Middle frontal gyrus (tissue), 1 donor: Measurements from ENCODE around the gene FKBP5.
"Not testable (repeated sequence)": the region's sequence is repeated elsewhere in the genome, so short reads cannot be mapped to it uniquely, and the experiment has no call there.

ENCODE experiments used
- DNase-seq: peaks from one replicate; pipeline ENCODE4 v3.0.0-alpha.2; 2015; ENCODE audit warnings: low spot score; ENCODE audit errors: extremely low spot score

Gene FKBP5

GRCh38 chr6:35691027-35691824, 2.5 kb upstream of the FKBP5 start:
- no peak for DNase-seq

DNA sequence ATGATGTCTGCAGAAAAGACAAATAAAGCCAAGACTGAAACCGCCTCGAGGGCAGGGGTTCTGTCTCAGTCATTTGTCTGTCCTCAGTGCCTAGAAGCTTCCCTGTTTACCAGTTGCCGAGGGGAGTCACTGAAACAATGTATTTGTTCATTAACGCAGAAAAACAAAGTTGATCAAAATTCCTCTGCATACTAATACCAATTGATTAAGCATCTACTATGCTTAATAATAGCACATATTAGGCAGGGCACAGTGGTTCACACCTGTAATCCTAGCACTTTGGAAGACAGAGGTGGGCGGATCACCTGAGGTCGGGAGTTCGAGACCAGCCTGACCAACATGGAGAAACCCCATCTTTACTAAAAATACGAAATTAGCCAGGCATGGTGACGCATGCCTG, 1.8 kb upstream of the FKBP5 start:
- no peak for DNase-seq

DNA sequence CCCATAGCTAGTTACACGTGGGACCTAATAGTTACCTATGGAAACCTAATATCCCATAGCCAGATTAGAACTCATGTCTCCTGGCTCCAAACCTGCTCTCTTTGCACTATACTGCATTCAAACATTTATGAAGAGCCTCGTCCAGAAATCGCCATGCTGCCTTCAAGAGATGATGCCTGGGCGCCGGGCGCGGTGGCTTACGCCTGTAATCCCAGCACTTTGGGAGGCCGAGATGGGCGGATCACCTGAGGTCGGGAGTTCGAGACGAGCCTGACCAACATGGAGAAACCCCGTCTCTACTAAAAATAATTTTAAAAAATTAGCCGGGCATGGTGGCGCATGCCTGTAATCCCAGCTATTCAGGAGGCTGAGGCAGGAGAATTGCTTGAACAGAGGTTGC, 1.3 kb upstream of the FKBP5 start:
- DNase-seq, result not testable (repeated sequence)

- DNase-seq, result no peak
These were observed 784 bp downstream of the FKBP5 start for GRCh38 chr6:35687658-35688604.

DNA sequence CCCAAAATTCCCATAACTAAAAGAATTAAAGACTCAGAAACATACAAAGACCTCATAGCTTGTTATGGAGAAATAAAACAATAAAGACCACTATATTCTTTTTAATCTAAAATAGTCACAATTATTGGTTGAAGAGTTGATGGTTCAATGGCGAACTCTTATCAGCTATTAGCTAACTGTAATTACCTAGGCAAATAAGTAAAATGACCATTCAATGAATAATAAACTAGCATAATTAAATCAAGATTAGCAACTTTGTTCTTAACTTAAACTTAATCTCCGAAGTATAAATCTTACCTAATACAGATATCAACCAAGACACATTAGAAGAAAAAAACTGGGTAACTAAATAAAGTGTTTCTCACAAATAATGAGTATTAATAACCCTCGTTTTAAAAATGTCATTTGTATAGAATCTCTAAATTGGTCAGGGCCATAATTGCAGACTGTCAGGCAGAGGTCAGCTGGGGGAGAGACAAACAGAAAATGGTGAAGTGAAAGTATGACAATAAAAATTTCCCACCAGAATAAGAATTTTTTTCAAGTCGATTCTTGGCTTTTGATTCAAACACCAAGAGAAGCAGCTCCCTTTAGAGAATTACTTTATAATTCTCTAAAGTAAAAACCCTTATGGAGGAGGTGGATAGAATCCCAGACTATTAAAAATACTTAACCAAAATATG, 1.7 kb downstream of the FKBP5 start:
- DNase-seq, result no peak

- DNase-seq, result no peak
These were observed 2.3 kb downstream of the FKBP5 start for GRCh38 chr6:35686436-35686835.

DNA sequence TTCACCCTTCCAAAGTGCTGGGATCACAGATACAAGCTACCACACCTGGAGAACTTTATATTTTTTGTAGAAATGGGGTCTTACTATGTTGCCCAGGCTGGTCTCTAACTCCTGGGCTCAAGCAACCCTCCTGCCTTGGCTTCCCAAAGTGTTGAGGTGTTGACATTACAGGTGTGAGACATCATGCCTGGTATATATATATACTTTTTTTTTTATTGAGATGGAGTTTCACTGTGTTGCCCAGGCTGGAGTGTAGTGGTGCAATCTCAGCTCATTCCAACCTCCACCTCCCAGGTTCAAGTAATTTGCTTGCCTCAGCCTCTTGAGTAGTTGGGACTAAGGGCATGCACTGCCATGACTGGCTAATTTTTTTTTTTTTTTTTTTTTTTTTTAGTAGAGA, 5.4 kb downstream of the FKBP5 start:
- DNase-seq, result no peak

DNA sequence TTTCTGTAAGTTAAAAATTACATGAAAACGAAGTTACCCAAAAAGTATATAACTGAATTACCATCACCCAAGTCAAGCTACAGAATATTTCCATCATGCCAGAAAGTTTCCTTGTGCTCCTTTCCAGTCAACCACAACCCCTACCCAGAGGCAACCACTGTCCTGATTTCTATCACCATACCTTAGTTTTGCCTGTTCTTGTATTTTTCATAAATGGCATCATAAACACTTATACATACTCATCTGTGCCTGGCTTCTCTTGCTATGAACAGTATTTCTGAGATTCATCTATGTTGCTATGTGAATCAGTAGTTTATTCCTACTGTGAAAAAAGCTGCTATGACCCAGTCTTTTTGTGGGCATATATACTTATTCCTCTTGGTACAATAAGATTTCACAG, 7.4 kb downstream of the FKBP5 start:
- DNase-seq, result no peak

DNA sequence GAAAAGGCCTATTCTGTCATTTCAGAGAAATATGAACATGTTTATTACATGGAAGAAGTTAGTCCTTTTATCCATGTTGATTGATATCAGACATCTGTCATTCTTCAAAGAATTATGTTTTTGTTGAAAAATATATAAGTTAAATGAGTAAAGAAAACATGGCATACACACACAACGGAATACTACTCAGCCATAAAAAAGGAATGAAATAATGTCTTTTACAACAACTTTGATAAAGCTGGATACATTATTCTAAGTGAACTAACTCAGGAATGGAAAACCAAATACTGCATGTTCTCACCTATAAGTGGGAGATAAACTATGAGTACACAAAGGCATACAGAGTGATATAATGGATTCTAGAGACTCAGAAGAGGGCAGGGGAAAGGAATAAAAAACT, 9.3 kb downstream of the FKBP5 start:
- no peak for DNase-seq

DNA sequence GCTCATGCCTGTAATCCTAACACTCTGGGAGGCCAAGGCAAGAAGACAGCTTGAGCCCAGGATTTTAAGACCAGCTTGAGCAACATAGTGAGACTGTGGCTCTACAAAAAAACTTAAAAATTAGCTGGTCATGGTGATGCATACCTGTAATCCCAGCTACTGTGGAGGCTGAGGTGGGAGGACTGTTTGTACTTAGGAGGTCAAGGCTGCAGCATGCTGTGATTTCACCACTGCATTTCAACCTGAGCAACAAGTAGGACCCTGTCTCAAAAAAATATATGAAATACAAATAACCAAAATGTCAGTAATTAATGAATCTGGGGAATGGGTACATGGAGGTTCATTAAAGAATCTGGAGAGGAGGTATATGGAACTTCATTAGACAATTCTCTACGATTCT, 9.9 kb downstream of the FKBP5 start:
- DNase-seq, result no peak

DNA sequence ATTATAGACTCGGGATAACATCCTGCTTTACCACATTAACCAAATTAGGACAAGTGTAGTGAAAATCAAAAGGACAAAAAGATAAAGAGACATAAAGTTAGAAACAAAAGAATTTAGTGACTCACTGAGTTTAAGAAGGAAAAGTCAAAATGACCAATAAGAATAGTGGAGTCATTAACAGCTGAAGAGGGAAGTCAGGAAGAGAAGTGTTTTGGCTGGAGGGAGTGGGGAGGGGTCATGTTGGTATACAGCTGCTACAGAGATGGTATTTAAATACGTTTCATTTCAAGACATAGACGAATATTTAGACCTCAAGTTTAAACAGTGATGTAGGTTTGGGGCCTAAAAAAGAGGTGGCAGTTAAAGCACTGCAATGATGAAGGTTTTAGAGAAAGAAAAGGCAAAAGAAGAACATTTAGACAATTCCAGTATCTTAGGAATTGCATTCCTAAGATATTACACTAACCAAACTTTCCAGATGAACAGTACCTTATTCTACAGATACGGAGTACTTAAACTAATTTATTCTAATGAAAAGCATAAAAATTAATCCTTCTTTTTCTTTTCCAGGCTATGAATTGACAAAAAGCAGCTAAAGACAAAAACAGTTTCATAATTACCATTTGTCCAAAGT, 10.6 kb downstream of the FKBP5 start:
- DNase-seq, result no peak

DNA sequence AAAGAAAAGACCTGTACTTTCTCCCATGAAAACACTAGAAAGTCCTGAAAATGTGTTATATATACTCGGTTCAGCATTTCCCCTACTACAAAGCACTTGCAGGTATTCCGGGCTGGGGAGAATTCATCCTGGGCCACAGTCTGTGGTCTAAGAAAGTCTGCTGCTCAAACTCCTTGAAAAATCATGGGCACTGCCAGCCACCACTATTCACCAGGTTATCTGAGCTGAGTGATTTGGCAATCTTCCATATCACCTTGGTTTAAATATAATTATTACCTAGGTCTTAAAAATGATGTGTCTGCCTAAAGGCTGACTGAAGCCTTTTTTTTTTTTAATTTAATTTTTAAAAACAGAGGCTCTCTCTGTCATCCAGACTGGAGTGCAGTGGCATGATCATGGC, 11.3 kb downstream of the FKBP5 start:
- no peak for DNase-seq

DNA sequence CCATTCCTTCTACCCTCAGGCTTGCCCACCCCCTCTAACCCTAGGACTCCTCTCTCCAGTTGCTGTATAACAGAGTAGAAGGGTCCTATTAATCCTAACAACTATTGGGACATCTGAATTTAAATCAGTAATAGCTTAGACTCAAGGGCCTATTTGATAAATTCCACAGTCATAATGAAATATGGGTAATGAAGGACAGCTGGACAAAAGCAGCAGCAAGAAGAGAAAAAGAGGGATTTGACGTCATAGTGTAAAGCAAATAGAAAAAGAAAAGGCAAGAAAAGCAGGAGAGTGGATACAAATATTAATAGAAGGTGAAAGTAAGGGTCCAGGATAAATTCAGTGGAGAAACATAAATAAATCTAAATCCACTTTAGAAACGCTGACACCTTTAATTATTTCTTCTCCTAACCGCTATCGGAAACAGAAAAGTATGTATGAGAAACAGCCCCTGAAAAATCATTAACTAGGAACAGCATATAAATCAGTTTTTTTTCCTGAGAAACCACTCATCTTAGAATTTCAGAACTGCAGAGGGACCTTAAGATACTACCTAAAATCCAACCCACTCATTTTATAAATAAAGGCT, 12.8 kb downstream of the FKBP5 start:
- no peak for DNase-seq

DNA sequence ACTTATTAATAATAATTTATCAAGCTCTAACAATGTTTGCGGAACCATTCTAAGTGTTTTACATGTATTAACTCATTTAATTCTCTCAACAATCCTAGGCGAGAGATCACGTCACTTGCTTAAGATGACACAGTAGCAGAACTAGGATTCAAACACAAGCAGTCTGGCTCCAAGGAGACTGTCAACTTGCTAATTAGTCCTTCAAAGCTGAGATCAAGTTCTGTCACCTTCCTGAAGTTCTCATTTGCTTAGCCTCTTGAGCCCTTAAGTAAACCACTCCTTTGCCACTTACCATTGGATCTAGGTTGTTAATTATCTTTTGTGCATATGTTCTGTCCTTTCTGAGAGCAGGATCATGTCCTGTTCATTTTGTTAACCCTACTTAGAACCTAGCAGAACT, 14.1 kb downstream of the FKBP5 start:
- no peak for DNase-seq

DNA sequence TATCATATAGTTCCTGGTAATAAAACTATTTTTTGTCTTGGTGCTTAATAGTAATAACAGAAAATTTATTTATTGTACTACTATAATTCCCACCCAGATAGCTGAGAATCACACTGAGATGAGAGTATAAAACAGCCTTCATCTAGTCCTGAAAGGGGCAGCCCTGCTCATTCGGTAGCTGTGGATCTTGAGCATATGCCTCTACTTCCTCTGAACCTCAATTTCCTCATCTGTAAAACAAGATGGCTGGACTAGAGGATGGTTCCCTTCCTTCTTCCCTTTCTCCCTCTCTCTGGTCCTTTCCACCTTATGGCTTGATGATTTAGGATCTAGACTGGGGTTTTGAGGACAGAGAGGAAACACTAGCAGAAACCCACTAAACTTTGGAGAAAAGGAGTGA, 15.0 kb downstream of the FKBP5 start:
- no peak for DNase-seq

GRCh38 chr6:35673284-35673666, 15.4 kb downstream of the FKBP5 start:
- DNase-seq, result not testable (repeated sequence)

DNA sequence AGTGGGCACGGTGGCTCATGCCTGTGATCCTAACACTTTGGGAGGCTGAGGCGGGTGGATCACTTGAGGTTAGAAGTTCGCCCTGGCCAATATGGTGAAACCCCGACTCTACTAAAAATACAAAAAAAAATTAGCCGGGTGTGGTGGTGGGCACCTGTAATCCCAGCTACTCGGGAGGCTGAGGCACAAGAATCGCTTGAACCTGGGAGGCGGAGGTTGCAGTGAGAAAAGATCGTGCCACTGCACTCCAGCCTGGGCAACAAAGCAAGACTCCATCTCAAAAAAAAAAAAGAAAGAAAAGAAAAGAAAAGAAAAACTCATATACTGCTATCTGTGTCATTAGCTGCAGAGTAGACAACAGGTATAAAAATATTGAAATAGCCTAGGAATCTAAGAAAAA, 18.3 kb downstream of the FKBP5 start:
- not testable (repeated sequence) for DNase-seq

GRCh38 chr6:35669451-35670045, 19.2 kb downstream of the FKBP5 start:
- DNase-seq, result no peak

- no peak for DNase-seq
These were observed 19.8 kb downstream of the FKBP5 start for GRCh38 chr6:35668744-35669450.

DNA sequence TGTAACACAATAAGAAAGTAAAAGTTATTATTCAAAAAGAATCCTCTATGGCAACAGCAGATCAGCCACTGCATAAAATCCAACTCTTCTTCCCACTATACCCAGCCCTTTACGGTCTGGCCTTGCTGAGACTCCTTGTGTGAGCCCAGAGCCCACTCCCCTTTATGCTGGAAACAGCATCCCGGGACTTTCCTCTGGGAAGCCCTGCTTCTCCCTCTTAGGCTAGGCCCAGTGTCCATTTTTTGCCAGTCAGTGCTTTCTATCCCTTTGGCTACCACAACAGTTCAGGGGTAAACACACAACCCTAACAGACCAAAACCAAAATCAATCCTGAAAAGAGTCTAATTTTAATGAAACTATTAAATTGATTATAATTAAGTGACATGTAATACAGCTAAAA, 20.6 kb downstream of the FKBP5 start:
- DNase-seq, result no peak
